Jurkat, Clone E6-1 (cell line): ENCODE results near the gene PIK3R4.

ENCODE experiments used
- DNase-seq: peaks from one replicate; pipeline ENCODE4 v3.0.0-alpha.2; 2011; ENCODE audit warnings: low read depth, low spot score
- H3K4me3 ChIP-seq: 2 replicates; pipeline ENCODE4 v1.5.1; 2011; ENCODE audit warnings: mild to moderate bottlenecking, low read length, control low read depth, moderate library complexity

The PIK3R4 gene

DNA sequence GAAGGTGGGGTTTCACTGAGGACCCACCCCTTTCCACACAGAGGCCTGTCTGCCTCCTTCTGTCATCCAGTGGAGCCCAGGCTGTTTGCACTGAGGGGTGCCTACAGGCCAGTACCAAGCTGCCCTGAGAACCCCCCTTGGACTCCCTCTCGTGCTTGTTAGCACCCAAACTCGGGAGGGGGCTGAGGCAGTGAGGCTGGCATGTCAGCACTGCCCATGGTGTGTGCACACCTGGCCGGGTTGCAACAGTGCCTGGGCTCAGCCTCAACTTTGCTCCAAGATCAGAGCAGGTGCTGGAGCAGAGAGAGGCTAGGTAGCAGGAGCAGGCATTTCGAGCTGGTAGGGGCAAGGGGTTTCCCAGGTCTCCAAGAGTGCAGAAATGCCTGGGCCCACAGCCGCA, 90.0 kb downstream of the PIK3R4 start:
- DNase-seq = no peak
- H3K4me3 ChIP-seq = no peak overlapping the region

DNA sequence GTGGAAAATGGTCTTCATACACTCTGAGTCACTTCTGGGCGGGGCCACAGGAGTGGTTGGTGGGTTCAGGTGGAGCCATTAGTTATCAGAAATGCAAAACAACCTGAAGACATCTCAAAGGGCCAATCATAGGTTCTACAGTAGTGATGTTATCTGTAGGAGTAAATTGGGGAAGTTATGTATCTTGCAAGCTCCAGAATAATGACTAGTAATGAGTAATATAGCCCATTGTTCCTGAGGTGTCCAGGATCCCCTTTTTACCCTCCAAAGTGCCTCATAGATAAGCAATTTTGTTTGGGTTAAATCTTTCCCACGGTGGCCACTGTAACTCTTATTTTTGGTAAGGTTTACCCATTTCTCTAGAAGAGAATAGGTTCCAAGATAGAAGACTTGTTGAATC, 91.7 kb downstream of the PIK3R4 start:
- DNase-seq = no peak
- H3K4me3 ChIP-seq = no peak overlapping the region

DNA sequence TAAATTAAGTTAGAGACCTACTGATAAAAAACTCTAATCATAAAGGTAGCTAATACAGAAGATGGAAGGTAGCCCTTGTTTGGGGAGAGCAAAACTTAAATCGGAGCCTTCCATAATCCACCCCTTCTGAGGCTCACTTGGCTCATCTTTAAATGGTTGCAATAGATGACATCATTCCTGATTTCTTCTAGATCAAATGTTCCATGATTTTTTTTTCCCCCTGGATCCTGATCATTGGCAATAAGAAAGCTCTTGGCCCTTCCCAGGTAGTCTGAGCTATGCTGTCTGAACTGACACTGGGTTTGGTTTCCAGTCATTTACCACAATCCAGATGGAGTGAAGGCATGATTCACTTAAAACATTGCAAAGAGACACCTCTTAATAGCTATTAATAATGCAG, 92.5 kb downstream of the PIK3R4 start:
- no peak for DNase-seq
- no peak overlapping the region for H3K4me3 ChIP-seq

DNA sequence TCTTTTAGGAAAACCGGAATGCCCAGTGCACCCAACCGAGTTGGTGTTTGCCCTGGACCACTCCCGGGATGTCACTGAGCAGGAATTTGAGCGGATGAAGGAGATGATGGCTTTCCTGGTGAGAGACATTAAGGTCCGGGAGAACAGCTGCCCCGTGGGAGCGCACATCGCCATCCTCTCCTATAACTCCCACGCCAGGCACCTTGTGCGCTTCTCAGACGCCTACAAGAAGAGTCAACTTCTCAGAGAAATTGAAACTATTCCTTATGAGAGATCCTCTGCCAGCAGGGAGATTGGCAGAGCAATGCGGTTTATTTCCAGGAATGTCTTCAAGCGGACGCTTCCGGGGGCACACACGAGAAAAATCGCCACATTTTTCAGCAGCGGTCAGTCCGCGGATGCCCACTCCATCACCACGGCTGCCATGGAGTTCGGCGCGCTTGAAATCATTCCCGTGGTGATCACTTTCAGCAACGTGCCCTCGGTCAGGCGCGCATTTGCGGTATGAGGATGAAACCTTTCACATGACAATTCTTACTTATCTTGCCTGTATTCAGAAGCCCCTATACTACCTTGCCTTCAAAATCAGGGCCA, 97.5 kb downstream of the PIK3R4 start:
- no peak for DNase-seq
- no peak overlapping the region for H3K4me3 ChIP-seq

DNA sequence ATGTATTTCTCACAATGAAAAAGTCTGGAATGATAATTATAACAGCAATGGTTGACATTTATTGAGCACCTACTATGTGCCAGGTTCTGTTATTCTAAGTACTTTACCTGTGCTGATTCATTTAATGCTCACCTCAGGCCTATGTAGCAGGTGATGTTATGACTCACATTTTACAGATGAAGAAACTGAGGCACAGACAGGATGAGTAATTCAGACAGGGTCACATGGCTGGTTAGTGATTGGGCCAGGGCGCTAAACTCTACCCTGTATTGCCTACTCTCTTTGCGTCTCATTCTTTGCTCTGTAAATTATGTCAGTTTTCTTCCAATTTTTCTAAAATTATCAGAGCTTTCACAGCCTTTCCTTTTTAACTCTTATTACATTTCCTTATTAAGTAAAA, 98.3 kb downstream of the PIK3R4 start:
- no peak for DNase-seq
- H3K4me3 ChIP-seq = no peak overlapping the region

DNA sequence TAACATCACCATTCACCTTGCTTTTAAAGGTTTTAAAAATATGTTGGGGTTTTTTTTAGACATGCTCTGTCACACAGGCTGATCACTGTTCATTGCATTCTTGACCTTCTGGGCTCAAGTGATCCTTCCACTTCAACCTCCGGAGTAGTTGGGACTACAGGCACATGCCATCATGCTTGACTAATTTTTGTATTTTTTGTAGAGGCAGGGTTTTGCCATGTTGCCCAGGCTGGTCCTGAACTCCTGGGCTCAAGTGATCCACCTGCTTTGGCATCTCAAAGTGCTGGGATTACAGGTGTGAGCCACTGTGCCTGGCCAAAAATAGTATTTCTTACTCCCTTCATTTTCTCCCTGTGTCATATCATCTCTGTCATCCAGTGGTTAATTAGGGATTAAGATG, 101.4 kb downstream of the PIK3R4 start:
- DNase-seq = no peak
- H3K4me3 ChIP-seq = no peak overlapping the region

DNA sequence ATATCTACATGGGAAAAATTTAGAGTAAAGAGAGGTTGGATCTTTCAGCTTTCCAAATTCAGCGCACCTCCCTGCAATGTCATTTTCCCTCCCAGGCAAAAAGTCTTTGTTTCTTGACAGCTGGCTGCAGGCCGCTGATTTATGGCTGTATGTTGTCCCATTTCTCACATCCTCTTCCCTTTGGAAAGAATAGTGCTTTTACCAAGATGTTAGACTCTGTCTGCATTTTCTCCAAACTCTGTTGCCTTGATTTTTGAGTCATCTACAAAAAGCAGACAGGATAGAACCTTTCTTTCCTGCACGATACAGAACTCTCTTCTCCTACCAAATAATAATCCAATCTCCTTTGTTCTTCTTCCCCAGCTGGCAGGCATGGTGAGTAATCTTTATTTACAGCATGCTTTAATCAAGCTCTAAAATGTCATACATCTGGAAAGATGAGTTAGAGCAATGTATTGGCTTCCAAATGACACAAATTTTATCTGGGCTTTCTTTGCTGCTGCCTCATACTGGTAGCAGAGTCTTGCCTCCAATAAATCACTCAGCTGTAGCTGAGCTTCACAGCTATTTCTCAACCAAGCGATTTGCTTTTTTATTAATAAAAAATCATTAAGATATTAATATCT, 101.9 kb downstream of the PIK3R4 start:
- H3K4me3 ChIP-seq = no peak overlapping the region
- DNase-seq = no peak

DNA sequence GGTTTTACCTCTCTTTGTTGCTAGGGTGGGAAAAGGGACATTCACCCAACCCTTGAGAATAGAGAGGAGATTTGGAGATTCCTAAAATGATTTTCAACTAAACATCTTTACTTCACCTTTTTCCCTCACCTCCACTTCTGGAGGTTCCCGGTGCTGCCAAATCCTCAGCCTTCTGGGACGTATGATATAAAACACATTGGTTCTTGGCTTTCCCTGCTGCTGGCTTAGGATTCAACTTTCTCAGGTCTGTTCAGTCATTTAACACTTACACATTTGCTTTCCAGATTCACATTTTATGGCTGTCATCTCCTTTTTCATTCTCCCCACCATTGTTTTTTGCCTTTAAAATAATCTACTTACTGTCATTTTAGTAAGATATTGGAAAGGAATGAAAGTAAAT, 106.6 kb downstream of the PIK3R4 start:
- no peak overlapping the region for H3K4me3 ChIP-seq
- DNase-seq = no peak

DNA sequence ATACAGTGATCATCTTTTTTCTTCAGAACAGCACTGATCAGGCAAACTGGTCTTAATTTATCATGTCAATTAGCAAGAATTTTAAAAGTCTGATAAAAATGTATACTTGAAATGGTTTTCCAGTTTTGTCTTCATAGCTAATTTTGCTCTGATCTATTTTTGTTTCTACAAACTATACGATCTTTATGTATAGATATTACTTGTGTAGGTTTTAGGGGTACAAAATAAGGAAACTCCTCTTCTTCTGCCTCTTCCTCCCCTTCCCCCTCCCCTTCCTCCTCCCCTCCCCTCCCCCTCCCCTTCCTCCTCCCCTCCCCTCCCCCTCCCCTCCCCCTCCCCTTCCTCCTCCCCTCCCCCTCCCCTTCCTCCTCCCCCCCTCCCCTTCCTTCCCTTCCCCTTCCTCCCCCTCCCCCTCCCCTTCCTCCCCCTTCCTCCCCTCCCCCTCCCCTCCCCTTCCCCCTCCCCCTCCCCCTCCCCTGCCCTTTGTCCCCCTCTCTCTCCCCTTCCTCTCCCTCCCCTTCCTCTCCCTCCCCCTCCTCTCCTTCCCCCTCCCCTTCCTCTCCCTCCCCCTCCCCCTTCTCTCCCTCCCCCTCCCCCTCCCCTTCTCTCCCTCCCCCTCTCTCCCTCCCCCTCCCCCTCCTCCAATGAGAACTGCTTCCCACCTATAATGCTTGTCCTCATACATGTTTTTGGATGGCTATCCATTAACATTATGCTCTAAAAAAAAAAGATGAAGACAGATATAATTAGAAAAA, 110.0 kb downstream of the PIK3R4 start:
- H3K4me3 ChIP-seq = no peak overlapping the region
- DNase-seq = no peak

DNA sequence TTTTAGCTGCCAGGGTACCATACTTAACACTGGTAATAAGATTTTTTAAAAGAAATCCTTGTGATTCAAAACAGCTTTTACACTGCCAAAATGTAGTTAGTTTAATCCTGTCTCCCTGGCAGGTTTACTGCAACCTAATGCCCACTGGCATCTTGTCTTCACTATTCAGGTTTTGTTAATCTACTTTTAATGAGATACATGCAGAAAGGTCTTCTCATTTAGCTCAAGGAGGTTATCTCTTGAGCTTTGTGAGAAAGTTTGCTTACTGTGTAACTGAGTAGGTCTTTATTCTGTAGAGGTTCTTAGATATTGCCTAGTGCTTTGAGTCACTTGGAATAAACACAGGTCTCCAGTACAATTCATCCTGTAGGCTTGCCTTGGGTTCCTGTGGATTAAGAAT, 110.7 kb downstream of the PIK3R4 start:
- DNase-seq = no peak
- no peak overlapping the region for H3K4me3 ChIP-seq

DNA sequence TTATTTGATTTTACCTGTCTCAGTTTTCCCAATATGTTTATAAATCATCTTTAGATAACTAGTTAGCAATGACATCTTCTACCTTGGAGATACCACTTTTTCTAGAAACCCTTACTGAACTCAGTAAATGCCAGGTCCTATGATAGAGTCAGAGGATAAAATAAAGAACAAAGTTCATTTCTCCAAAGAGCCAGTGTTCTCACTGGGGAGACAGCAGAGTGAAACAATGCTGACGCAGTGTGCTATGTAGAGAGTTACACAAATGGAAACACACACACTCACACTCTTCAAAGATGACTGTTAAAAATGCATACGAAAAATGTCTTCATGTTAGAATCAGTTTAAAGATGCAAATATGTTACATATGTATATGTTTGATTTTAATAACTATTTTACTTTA, 111.3 kb downstream of the PIK3R4 start:
- H3K4me3 ChIP-seq = no peak overlapping the region
- no peak for DNase-seq
